ENCODE data around the gene CCDC88B. TPM values are rescaled to one million over a fixed set of nuclear protein-coding genes. Genes with fewer than 3 reads are reported as not detected.

The CCDC88B gene
- total and polyA plus RNA-seq, 2 of the 8 experiments (the other 6 are each of a cell fraction or from before 2014, with no cell fraction given): 5.9 to 12.5 TPM

DNA sequence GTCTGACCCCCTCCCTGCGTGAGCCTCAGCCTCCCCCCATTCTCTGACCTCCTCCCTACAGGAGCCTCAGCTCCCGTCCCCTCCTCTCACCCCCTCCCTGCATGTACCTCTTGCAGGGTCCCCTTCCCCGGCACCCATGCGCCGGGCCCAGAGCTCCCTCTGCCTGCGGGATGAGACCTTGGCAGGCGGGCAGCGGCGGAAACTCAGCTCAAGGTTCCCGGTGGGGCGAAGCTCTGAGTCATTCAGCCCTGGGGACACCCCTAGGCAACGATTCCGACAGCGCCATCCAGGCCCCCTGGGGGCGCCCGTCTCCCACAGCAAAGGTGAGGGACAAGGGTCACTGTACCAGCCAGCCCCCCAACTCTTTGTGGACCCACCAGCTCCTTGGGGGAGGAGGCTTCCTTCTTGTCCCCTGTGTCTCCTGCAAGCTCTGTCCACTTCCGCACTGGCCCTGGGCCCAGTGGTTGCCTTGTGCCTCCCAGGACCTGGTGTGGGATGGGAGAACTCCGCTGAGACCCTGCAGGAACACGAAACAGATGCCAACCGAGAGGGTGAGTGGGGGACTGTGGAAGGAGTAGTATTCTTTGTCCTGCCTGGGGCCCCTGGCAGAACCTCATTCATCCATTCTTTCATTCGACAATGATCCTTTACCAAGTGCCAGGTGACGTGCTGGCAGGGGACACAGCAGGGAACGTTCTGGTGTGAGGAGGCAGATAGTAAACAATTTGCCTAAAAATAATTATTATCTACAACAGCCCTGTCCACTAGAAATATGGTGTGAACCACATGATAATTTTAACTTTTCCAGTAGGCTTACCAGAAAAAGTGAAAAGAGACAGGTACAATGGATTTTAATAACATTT lies 15.3 kb downstream of the CCDC88B start (continued):
- no peak for TF ChIP-seq BCL11A (IDR thresholded peaks at IDR 0.05; ENCODE audit: low read depth in 2 of 2, low read length in 2 of 2)

Data from H1 (cell line).